Loucy (cell line): Measurements from ENCODE around the gene NAA20.
A peak's percentile ranks its signal among the peaks of the same experiment; 100 is the strongest.

Experiments
- H2AFZ ChIP-seq: fragments of 200-600 bp; sonication (generic); 2 replicates; pipeline ENCODE4 v1.6.0; 2016; ENCODE audit warnings: antibody characterized with exemption, mild to moderate bottlenecking, low read length, moderate library complexity
- H3F3A ChIP-seq: fragments of 200-600 bp; 2 replicates; pipeline ENCODE4 v1.6.0; 2016; ENCODE audit warnings: antibody characterized with exemption, low read depth, mild to moderate bottlenecking
- H3K27me3 ChIP-seq: fragments of 200-600 bp; sonication (generic); 2 replicates; pipeline ENCODE4 v1.6.1; 2014; ENCODE audit warnings: low read length, mild to moderate bottlenecking; ENCODE audit not compliant: insufficient read depth, poor library complexity, severe bottlenecking
- H3K36me3 ChIP-seq: fragments of 200-600 bp; sonication (generic); 2 replicates; pipeline ENCODE4 v1.6.1; 2016; ENCODE audit warnings: low read length; ENCODE audit not compliant: insufficient read depth
- H3K4me1 ChIP-seq: fragments of 200-600 bp; sonication (generic); 2 replicates; pipeline ENCODE4 v1.5.1; 2014; ENCODE audit warnings: low read length, mild to moderate bottlenecking; ENCODE audit not compliant: insufficient read depth, poor library complexity, severe bottlenecking
- H3K4me2 ChIP-seq: fragments of 200-600 bp; sonication (generic); 2 replicates; pipeline ENCODE4 v1.6.0; 2014; ENCODE audit warnings: antibody characterized with exemption, low read length, low read depth, mild to moderate bottlenecking; ENCODE audit not compliant: poor library complexity, severe bottlenecking
- H3K4me3 ChIP-seq: fragments of 200-600 bp; sonication (generic); 2 replicates; pipeline ENCODE4 v1.5.1; 2014; ENCODE audit warnings: low read length, mild to moderate bottlenecking, mixed read lengths; ENCODE audit not compliant: poor library complexity, severe bottlenecking
- H3K79me2 ChIP-seq: fragments of 200-600 bp; sonication (generic); 2 replicates; pipeline ENCODE4 v1.6.1; 2014; ENCODE audit warnings: low read length; ENCODE audit not compliant: insufficient read depth
- H3K9ac ChIP-seq: fragments of 200-600 bp; sonication (generic); 2 replicates; pipeline ENCODE4 v1.6.0; 2014; ENCODE audit warnings: mild to moderate bottlenecking, low read depth, low read length, moderate library complexity; ENCODE audit not compliant: poor library complexity, severe bottlenecking
- H3K9me2 ChIP-seq: fragments of 200-600 bp; sonication (generic); replicated peaks from 2 replicates; pipeline ENCODE4 v1.6.1; 2016; ENCODE audit warnings: low read depth, low read length, mixed read lengths
- H3K9me3 ChIP-seq: fragments of 200-600 bp; sonication (generic); 2 replicates; pipeline ENCODE4 v1.6.1; 2014; ENCODE audit warnings: mild to moderate bottlenecking, antibody characterized with exemption, low read length, low read depth; ENCODE audit not compliant: insufficient read depth
- H4K20me1 ChIP-seq: fragments of 200-600 bp; sonication (generic); 2 replicates; pipeline ENCODE4 v1.6.0; 2014; ENCODE audit warnings: antibody characterized with exemption, low read length, mild to moderate bottlenecking; ENCODE audit not compliant: insufficient read depth, poor library complexity, severe bottlenecking
- CTCF ChIP-seq: fragments of 200-600 bp; sonication (generic); conservative IDR thresholded peaks from 2 replicates; pipeline ENCODE4 v1.5.1; 2014; ENCODE audit warnings: mild to moderate bottlenecking, antibody characterized with exemption, low read length
- EZH2phosphoT487 ChIP-seq: fragments of 200-600 bp; IDR thresholded peaks from 2 replicates; pipeline ENCODE4 v1.6.1; 2018; ENCODE audit warnings: antibody characterized with exemption, mild to moderate bottlenecking, moderate library complexity, borderline replicate concordance

The NAA20 gene

DNA sequence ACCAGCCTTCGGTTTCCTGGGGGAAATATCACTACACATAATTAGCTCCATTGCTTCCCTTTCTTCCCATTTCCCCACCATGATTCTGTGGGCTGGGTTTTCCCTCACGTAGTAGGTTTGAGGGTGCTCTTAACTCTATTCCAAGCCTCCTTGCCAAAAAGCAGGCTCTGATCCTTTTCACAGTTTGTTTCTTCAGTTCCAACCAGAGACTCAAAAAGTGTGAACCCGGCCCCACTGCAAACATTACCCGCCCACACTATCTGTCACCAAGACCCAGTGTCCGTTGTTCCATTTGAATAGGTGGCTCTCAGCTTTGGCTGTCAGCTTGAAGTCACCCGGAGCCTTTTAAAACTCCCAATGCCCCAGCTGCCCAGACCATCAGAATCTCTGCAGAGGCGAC lies 11.8 kb upstream of the NAA20 start:
- Histone ChIP-seq H4K20me1 (no peaks in the 10 kb centered on the region), H2AFZ (no peak overlapping the region), H3K9ac (no peak overlapping the region), H3K9me2 (no peaks in the 10 kb centered on the region), H3F3A (no peaks in the 10 kb centered on the region), H3K4me2 (no peak overlapping the region), H3K79me2 (no peaks in the 10 kb centered on the region), H3K27me3 (no peaks in the 10 kb centered on the region), H3K9me3 (no peaks in the 10 kb centered on the region), H3K36me3 (no peaks in the 10 kb centered on the region), H3K4me1 (no peaks in the 10 kb centered on the region), H3K4me3 (no peak overlapping the region)
- TF ChIP-seq CTCF: no peak
- no peak for TF ChIP-seq EZH2phosphoT487

GRCh38 chr20:20009784-20010253 lies 7.3 kb upstream of the NAA20 start:
- no peaks in the 10 kb centered on the region for H3K79me2 ChIP-seq
- no peak overlapping the region for H2AFZ ChIP-seq
- no peak overlapping the region for H3K9ac ChIP-seq
- no peaks in the 10 kb centered on the region for H3K27me3 ChIP-seq
- H3K9me2 ChIP-seq: no peaks in the 10 kb centered on the region
- H3F3A ChIP-seq: no peaks in the 10 kb centered on the region
- H4K20me1 ChIP-seq: no peaks in the 10 kb centered on the region
- no peak overlapping the region for H3K4me2 ChIP-seq
- H3K36me3 ChIP-seq: no peaks in the 10 kb centered on the region
- no peaks in the 10 kb centered on the region for H3K9me3 ChIP-seq
- H3K4me1 ChIP-seq: no peaks in the 10 kb centered on the region
- no peak overlapping the region for H3K4me3 ChIP-seq
- TF ChIP-seq CTCF (no peak), EZH2phosphoT487 (no peak)

DNA sequence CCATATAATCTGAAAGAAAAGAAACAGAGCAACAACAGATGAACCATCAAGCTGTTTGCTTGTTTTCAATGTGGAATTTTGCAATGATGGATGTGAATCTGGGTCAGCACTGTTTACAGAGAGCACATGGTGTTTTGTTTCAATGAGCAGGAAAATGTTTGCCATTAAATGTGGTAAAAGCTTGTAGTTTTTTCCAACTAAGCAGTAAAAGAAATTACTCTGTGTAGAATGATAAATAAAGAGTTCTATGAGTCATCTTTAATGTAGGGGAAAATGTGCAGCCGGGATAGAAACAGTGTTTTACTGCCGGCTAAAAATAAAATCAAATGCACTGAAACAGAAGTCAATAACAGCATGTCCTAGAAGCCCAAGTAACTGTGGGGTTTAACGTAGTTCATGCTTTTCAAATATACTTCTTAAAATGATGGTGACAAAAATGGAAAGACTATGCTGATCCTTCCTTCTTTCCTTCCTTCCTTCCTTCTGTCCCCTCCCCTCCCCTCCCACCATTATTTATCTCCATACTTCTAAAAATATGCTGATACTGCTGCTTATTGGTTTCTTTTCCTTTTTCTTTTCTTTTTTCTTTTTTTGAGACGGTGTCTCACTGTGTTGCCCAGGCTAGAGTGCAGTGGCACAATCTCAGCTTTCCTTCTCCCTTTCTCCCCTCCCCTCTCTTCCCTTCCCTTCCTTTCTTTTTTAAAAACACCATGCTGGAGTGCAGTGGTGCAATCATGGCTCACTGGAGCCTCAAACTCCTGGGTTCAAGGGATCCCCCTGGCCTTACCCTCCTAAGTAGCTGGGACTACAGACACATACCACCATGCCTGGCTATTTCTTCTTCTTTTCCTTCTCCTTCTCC lies 6.3 kb upstream of the NAA20 start:
- Histone ChIP-seq H3K4me1 (no peaks in the 10 kb centered on the region), H3K4me3 (no peak overlapping the region), H2AFZ (peak overlapping the region; percentile 45; the same call in 1 of the 2 replicates), H3K36me3 (no peaks in the 10 kb centered on the region), H4K20me1 (no peaks in the 10 kb centered on the region), H3K79me2 (no peaks in the 10 kb centered on the region), H3K27me3 (no peaks in the 10 kb centered on the region), H3K4me2 (no peak overlapping the region), H3F3A (no peaks in the 10 kb centered on the region), H3K9me2 (no peaks in the 10 kb centered on the region), H3K9ac (no peak overlapping the region), H3K9me3 (no peaks in the 10 kb centered on the region)
- no peak for TF ChIP-seq EZH2phosphoT487
- no peak for TF ChIP-seq CTCF
